ENCODE measurements around the gene PA2G4.

DNA sequence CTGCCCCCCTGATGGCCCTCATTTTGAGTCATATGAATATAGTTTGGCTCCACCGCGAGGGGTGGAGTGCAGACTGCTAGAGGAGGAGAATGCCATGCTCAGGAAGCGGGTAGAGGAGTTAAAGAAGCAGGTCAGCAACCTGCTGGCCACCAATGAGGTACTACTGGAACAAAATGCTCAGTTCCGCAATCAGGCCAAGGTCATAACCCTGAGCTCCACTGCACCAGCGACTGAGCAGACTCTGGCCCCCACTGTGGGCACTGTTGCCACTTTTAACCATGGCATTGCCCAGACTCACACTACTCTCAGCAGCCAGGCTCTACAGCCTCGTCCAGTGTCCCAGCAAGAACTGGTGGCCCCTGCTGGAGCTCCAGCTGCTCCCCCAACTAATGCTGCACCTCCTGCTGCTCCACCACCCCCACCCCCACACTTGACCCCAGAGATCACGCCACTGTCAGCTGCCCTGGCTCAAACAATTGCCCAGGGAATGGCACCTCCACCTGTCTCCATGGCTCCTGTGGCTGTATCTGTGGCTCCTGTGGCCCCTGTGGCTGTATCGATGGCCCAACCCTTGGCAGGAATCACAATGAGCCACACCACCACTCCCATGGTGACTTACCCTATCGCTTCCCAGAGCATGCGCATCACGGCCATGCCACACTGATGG, 17.0 kb downstream of the PA2G4 start:
- TF ChIP-seq EZH2 (IDR thresholded peaks at IDR 0.05; ENCODE audit: low read length, missing control alignments) = no peak
- TF ChIP-seq, protein P1, sequence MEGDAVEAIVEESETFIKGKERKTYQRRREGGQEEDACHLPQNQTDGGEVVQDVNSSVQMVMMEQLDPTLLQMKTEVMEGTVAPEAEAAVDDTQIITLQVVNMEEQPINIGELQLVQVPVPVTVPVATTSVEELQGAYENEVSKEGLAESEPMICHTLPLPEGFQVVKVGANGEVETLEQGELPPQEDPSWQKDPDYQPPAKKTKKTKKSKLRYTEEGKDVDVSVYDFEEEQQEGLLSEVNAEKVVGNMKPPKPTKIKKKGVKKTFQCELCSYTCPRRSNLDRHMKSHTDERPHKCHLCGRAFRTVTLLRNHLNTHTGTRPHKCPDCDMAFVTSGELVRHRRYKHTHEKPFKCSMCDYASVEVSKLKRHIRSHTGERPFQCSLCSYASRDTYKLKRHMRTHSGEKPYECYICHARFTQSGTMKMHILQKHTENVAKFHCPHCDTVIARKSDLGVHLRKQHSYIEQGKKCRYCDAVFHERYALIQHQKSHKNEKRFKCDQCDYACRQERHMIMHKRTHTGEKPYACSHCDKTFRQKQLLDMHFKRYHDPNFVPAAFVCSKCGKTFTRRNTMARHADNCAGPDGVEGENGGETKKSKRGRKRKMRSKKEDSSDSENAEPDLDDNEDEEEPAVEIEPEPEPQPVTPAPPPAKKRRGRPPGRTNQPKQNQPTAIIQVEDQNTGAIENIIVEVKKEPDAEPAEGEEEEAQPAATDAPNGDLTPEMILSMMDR (conservative IDR thresholded peaks at IDR 0.05 in 1 of 2, IDR thresholded peaks at IDR 0.05 in 1 of 2; ENCODE audit: low read depth in 1 of 2, low read length in 2 of 2) = no peak
